Natural killer cell (primary cell): ENCODE measurements around the gene CNTFR. TPM values are rescaled to one million over a fixed set of nuclear protein-coding genes. Genes with fewer than 3 reads are reported as not detected.

Experiments
- ATAC-seq, 3 donors: fragments of 150-1000 bp in 2 of 3; fragments of 200-7000 bp in 1 of 3; cut with Tn5 transposase; 1 replicate in 1 of 3; 2 replicates in 2 of 3; pipeline ENCODE4 v1.10.0; 2021; ENCODE audit warnings: mild to moderate bottlenecking in 2 of 3, moderate library complexity in 2 of 3
- DNase-seq, 2 donors: peaks; one replicate each; pipeline versions ENCODE4 v3.0.0 to v3.0.0-alpha.2; 2013 to 2021; ENCODE audit warnings: mixed read lengths in 1 of 2
- H3K27ac ChIP-seq: one replicate; pipeline ENCODE4 v1.5.1; 2013; ENCODE audit warnings: mild to moderate bottlenecking, low read length
- H3K27me3 ChIP-seq: one replicate; pipeline ENCODE4 v1.6.1; 2013; ENCODE audit warnings: low read length; ENCODE audit not compliant: control insufficient read depth, insufficient read depth
- H3K36me3 ChIP-seq: one replicate; pipeline ENCODE4 v1.6.1; 2013; ENCODE audit warnings: low read length; ENCODE audit not compliant: control insufficient read depth, insufficient read depth
- H3K4me1 ChIP-seq: one replicate; pipeline ENCODE4 v1.6.1; 2013; ENCODE audit warnings: low read length; ENCODE audit not compliant: control insufficient read depth, insufficient read depth
- H3K4me3 ChIP-seq: one replicate; pipeline ENCODE4 v1.5.1; 2013; ENCODE audit warnings: low read length
- H3K9me3 ChIP-seq: one replicate; pipeline ENCODE4 v1.6.1; 2013; ENCODE audit warnings: low read length; ENCODE audit not compliant: control insufficient read depth, insufficient read depth
- H3K27ac Mint-ChIP-seq, 2 donors: one replicate each; pipeline ENCODE4 v1.8.0; 2022; ENCODE audit warnings: mild to moderate bottlenecking in 2 of 2, mixed read lengths in 2 of 2, moderate library complexity in 1 of 2
- H3K27me3 Mint-ChIP-seq, 2 donors: one replicate each; pipeline ENCODE4 v1.8.0; 2022; ENCODE audit warnings: low read depth in 2 of 2, mixed read lengths in 2 of 2
- H3K36me3 Mint-ChIP-seq: one replicate; pipeline ENCODE4 v1.8.0; 2022; ENCODE audit warnings: mixed read lengths
- H3K4me1 Mint-ChIP-seq, 2 donors: one replicate each; pipeline ENCODE4 v1.8.0; 2022; ENCODE audit warnings: mixed read lengths in 2 of 2
- H3K4me3 Mint-ChIP-seq: one replicate; pipeline ENCODE4 v1.8.0; 2022; ENCODE audit warnings: mild to moderate bottlenecking, moderate library complexity, mixed read lengths
- H3K9me3 Mint-ChIP-seq, 2 donors: one replicate each; pipeline ENCODE4 v1.8.0; 2022; ENCODE audit warnings: mixed read lengths in 2 of 2
- WGBS: methylation state at CpG from one replicate; pipeline ENCODE4 v1.1.7; 2013; ENCODE audit warnings: missing lambda C conversion rate; ENCODE audit not compliant: insufficient coverage; 5-methylcytosine and 5-hydroxymethylcytosine counted together
- intact Hi-C: fragments of 100-400 bp; cut with micrococcal nuclease; formaldehyde crosslinking; loops from one replicate; pipeline ENCODE4 v1.14.2; 2022
- total RNA-seq, 4 donors: library from RNA; stranded (reverse); fragments of 120-200 nt in 1 of 4; gene quantifications; one replicate each; pipeline versions ENCODE4 v1.2.3 to v1.2.4, GENCODE V29; 2013 to 2022
- TF ChIP-seq, protein P1 (sequence below): fragments of 200-600 bp; IDR thresholded peaks from one replicate; pipeline ENCODE4 v1.8.0; 2022; ENCODE audit warnings: antibody characterized with exemption

Gene CNTFR
- total RNA-seq, 3 donors from 2014 or later (not counting 1 experiment from before 2014, with no cell fraction given) = not detected

DNA sequence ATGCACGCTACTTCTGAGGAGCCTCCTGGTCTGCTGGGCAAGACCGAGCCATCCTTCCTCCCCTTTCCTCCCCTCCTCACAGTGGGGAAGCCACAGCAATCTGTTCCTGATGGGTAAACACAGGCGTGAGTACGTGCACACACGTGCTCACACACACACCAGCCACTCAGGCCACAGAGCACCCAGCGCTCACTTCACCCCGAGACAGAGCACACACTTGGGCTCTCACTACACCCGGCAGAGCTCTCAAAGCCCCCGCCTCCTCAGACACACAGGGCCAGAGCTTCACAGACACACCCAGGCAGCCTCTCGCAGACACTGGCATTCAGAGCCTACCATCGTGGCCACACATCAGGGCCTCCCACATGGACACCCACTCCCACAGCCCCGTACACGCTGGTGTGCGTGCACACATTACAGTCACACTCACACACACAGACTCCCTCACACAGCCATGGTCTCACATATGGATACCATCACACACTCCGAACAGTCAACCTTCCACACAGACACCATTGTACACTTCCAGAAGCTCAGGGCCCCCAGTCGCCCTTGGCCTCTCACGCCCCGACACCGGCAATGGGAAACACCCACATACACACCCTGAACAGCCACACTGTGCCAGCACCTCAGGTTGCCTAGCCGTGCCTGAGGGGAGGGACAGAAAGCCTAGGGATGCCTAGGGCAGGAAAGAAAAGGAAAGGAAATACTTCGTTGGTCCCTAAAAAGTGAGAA is 13.5 kb downstream of the CNTFR start:
- TF ChIP-seq, protein P1, sequence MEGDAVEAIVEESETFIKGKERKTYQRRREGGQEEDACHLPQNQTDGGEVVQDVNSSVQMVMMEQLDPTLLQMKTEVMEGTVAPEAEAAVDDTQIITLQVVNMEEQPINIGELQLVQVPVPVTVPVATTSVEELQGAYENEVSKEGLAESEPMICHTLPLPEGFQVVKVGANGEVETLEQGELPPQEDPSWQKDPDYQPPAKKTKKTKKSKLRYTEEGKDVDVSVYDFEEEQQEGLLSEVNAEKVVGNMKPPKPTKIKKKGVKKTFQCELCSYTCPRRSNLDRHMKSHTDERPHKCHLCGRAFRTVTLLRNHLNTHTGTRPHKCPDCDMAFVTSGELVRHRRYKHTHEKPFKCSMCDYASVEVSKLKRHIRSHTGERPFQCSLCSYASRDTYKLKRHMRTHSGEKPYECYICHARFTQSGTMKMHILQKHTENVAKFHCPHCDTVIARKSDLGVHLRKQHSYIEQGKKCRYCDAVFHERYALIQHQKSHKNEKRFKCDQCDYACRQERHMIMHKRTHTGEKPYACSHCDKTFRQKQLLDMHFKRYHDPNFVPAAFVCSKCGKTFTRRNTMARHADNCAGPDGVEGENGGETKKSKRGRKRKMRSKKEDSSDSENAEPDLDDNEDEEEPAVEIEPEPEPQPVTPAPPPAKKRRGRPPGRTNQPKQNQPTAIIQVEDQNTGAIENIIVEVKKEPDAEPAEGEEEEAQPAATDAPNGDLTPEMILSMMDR = no peak
- H3K36me3 Mint-ChIP-seq = no peaks in the 10 kb centered on the region
- 73% methylated on average over 20 of the region's 21 CpGs for WGBS
- Histone ChIP-seq H3K4me1 (peaks cover 8% of the 10 kb centered on the region), H3K36me3 (no peaks in the 10 kb centered on the region), H3K27ac (no peak overlapping the region), H3K9me3 (no peaks in the 10 kb centered on the region), H3K27me3 (peaks cover 25% of the 10 kb centered on the region), H3K4me3 (no peak overlapping the region)
- no peak for ATAC-seq
- H3K9me3 Mint-ChIP-seq = no peaks in the 10 kb centered on the region
- H3K4me1 Mint-ChIP-seq = peaks cover 0 to 8% of the 10 kb centered on the region in 2 donors
- intact Hi-C loops = no loop called here
- peaks cover 46 to 54% of the 10 kb centered on the region in 2 donors for H3K27me3 Mint-ChIP-seq
- DNase-seq = no peak
- no peak overlapping the region for H3K27ac Mint-ChIP-seq
- H3K4me3 Mint-ChIP-seq = no peak overlapping the region

DNA sequence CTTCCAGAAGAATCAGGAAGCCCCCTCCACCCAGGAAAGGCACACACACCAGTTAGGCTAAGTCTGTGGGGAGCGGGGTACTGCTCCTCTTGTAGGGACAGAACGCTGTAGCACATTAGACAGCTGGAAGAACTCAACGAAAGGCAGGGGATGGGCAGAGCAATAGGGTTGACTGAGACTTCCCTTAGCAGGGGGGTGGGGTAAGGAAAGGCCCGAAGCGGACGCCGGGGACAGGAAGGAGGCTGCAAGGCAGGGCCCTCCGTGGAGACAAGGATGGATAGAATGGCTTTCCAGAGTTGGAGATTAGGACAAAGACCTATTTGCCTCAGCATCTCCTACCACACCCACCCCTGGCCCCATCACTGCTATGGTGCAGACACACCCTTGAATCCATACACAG is 14.3 kb downstream of the CNTFR start:
- DNase-seq (no peak), ATAC-seq (no peak)
- TF ChIP-seq, protein P1 = no peak
- no peaks in the 10 kb centered on the region for H3K36me3 Mint-ChIP-seq
- no peaks in the 10 kb centered on the region for H3K9me3 Mint-ChIP-seq
- H3K27ac Mint-ChIP-seq = no peak overlapping the region
- H3K27me3 Mint-ChIP-seq = peaks cover 40 to 47% of the 10 kb centered on the region in 2 donors
- WGBS = 45% methylated on average over 8 of the region's 8 CpGs
- intact Hi-C loops = no loop called here
- H3K36me3 ChIP-seq = no peaks in the 10 kb centered on the region
- no peak overlapping the region for H3K27ac ChIP-seq
- no peak overlapping the region for H3K4me3 ChIP-seq
- H3K4me1 Mint-ChIP-seq = peaks cover 0 to 8% of the 10 kb centered on the region in 2 donors
- H3K4me1 ChIP-seq = peaks cover 8% of the 10 kb centered on the region
- no peaks in the 10 kb centered on the region for H3K9me3 ChIP-seq
- peaks cover 25% of the 10 kb centered on the region for H3K27me3 ChIP-seq
- H3K4me3 Mint-ChIP-seq = no peak overlapping the region

DNA sequence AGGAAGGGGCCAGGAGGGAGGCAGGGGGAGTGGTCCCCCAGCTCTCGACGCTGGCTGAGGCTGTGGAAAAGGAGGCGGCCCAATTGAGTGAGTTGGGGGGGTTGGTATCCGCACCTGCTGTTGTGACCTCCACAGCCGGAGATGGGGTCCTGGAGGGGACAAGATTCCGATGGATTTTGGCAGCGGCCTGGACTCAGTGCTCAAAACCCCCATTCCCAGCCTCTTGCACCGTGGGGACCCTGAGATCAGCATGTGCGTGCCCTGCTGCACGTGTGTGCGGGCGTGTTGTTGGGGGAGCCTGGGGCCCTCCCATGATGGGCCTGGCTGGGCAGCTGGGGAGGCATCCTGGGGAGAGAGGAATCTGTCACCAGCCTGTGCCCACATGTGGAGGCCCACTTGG is 15.0 kb downstream of the CNTFR start:
- WGBS = 96% methylated on average over 12 of the region's 12 CpGs
- Histone ChIP-seq H3K27me3 (peaks cover 20% of the 10 kb centered on the region), H3K4me1 (peaks cover 8% of the 10 kb centered on the region), H3K27ac (no peak overlapping the region), H3K4me3 (no peak overlapping the region), H3K9me3 (no peaks in the 10 kb centered on the region), H3K36me3 (no peaks in the 10 kb centered on the region)
- Mint-ChIP-seq H3K9me3 (no peaks in the 10 kb centered on the region), H3K36me3 (no peaks in the 10 kb centered on the region), H3K27me3 (peaks cover 39 to 47% of the 10 kb centered on the region in 2 donors), H3K27ac (no peak overlapping the region), H3K4me3 (no peak overlapping the region), H3K4me1 (peaks cover 0 to 8% of the 10 kb centered on the region in 2 donors)
- TF ChIP-seq, protein P1 = no peak
- DNase-seq (no peak), ATAC-seq (no peak)
- intact Hi-C loops = no loop called here
